Large intestine (tissue), 3 donors: Measurements from ENCODE around the gene SNHG17. TPM values are rescaled to one million over a fixed set of nuclear protein-coding genes. Genes with fewer than 3 reads are reported as not detected.

Experiments used
- DNase-seq, 2 donors: peaks; one replicate each; pipeline versions ENCODE4 v3.0.0 to v3.0.0-alpha.2; 2013
- H3K27ac ChIP-seq: one replicate; pipeline ENCODE4 v1.5.1; 2013; ENCODE audit warnings: low read length
- H3K27me3 ChIP-seq: 2 replicates; pipeline ENCODE4 v1.6.1; 2013; ENCODE audit warnings: low read length; ENCODE audit not compliant: control insufficient read depth, insufficient read depth
- H3K36me3 ChIP-seq: 2 replicates; pipeline ENCODE4 v1.6.1; 2013; ENCODE audit warnings: low read length; ENCODE audit not compliant: control insufficient read depth, insufficient read depth
- H3K4me1 ChIP-seq: one replicate; pipeline ENCODE4 v1.6.1; 2013; ENCODE audit warnings: low read length; ENCODE audit not compliant: control insufficient read depth, insufficient read depth
- H3K4me3 ChIP-seq: one replicate; pipeline ENCODE4 v1.5.1; 2013; ENCODE audit warnings: low read length
- H3K9me3 ChIP-seq: one replicate; pipeline ENCODE4 v1.6.1; 2013; ENCODE audit warnings: mild to moderate bottlenecking, low read depth, low read length, moderate library complexity; ENCODE audit not compliant: control insufficient read depth
- WGBS: methylation state at CpG from one replicate; pipeline ENCODE4 v1.1.5; 2013; ENCODE audit warnings: low lambda C conversion rate; ENCODE audit not compliant: insufficient coverage; 5-methylcytosine and 5-hydroxymethylcytosine counted together
- polyA plus RNA-seq: library from polyadenylated mRNA; unstranded; fragments of 120-200 nt; gene quantifications from one replicate; pipeline ENCODE4 v1.2.1, GENCODE V29; 2013

The SNHG17 gene
- polyA plus RNA-seq, 1 donor: 30.1 TPM

- no CpG with 5 or more reads among the region's 11 CpGs for WGBS
- no peak for DNase-seq
- Histone ChIP-seq H3K4me1 (peaks cover 13% of the 10 kb centered on the region), H3K27me3 (no peaks in the 10 kb centered on the region), H3K27ac (no peak overlapping the region), H3K4me3 (no peak overlapping the region), H3K9me3 (no peaks in the 10 kb centered on the region), H3K36me3 (no peaks in the 10 kb centered on the region)
Measured at GRCh38 chr20:38377039-38377685, 58.0 kb downstream of the SNHG17 start.

- Histone ChIP-seq H3K4me3 (no peak overlapping the region), H3K9me3 (no peaks in the 10 kb centered on the region), H3K4me1 (peaks cover 13% of the 10 kb centered on the region), H3K36me3 (no peaks in the 10 kb centered on the region), H3K27ac (no peak overlapping the region), H3K27me3 (no peaks in the 10 kb centered on the region)
- WGBS: no CpG with 5 or more reads among the region's 5 CpGs
- DNase-seq: no peak
Measured at GRCh38 chr20:38373898-38374297, 61.2 kb downstream of the SNHG17 start.

GRCh38 chr20:38373231-38373867 is 61.8 kb downstream of the SNHG17 start:
- H3K27ac ChIP-seq: peak overlapping the region; percentile 52
- H3K4me1 ChIP-seq: peaks cover 13% of the 10 kb centered on the region
- H3K9me3 ChIP-seq: no peaks in the 10 kb centered on the region
- DNase-seq: peak; percentile 70 to 77
- H3K4me3 ChIP-seq: no peak overlapping the region
- H3K27me3 ChIP-seq: no peaks in the 10 kb centered on the region
- no peaks in the 10 kb centered on the region for H3K36me3 ChIP-seq
- no CpG with 5 or more reads among the region's 7 CpGs for WGBS

GRCh38 chr20:38372806-38373205 is 62.3 kb downstream of the SNHG17 start:
- Histone ChIP-seq H3K4me3 (no peak overlapping the region), H3K27ac (peak overlapping the region; percentile 52), H3K9me3 (no peaks in the 10 kb centered on the region), H3K4me1 (peaks cover 13% of the 10 kb centered on the region), H3K36me3 (no peaks in the 10 kb centered on the region), H3K27me3 (no peaks in the 10 kb centered on the region)
- no peak for DNase-seq
- 80% methylated on average over 1 of the region's 5 CpGs for WGBS

Other genes starting within 250 kb of the SNHG17 start
- 8.4 TPM for gene KIAA1755, start 174.6 kb downstream of the SNHG17 start, polyA plus RNA-seq
- 0.21 TPM for gene BPI, start 131.2 kb downstream of the SNHG17 start, polyA plus RNA-seq
- 0.03 TPM for gene LBP, start 88.8 kb downstream of the SNHG17 start, polyA plus RNA-seq
- gene RALGAPB, start 37.5 kb upstream of the SNHG17 start, polyA plus RNA-seq: 28.1 TPM
- not detected for gene ADIG, start 145.9 kb upstream of the SNHG17 start, polyA plus RNA-seq
- gene ARHGAP40, start 166.5 kb upstream of the SNHG17 start, polyA plus RNA-seq: not detected